HG03103 (cell line): Measurements from ENCODE around the gene TES.

Experiments used
- ATAC-seq: cut with Tn5 transposase; IDR thresholded peaks from one replicate; pipeline ENCODE4 v1.9.1; 2021; ENCODE audit warnings: low read depth; ENCODE audit not compliant: unreplicated experiment

Gene TES

GRCh38 chr7:116219288-116219687 is 8.9 kb downstream of the TES start:
- no peak for ATAC-seq

GRCh38 chr7:116219834-116220233 is 9.5 kb downstream of the TES start:
- no peak for ATAC-seq

GRCh38 chr7:116222501-116222900 is 12.2 kb downstream of the TES start:
- no peak for ATAC-seq

GRCh38 chr7:116223588-116223987 is 13.2 kb downstream of the TES start:
- no peak for ATAC-seq

GRCh38 chr7:116224492-116225098 is 14.3 kb downstream of the TES start:
- no peak for ATAC-seq

GRCh38 chr7:116225860-116226259 is 15.5 kb downstream of the TES start:
- no peak for ATAC-seq

- ATAC-seq, result no peak
These were observed 16.3 kb downstream of the TES start for GRCh38 chr7:116226664-116227063.

- no peak for ATAC-seq
These were observed 17.4 kb downstream of the TES start for GRCh38 chr7:116227678-116228239.

GRCh38 chr7:116228241-116228640 is 17.9 kb downstream of the TES start:
- ATAC-seq, result no peak

GRCh38 chr7:116229366-116229765 is 19.0 kb downstream of the TES start:
- peak; percentile 44 for ATAC-seq

GRCh38 chr7:116230191-116231005 is 20.1 kb downstream of the TES start:
- ATAC-seq, result no peak

GRCh38 chr7:116231543-116231942 is 21.2 kb downstream of the TES start:
- no peak for ATAC-seq

GRCh38 chr7:116231949-116232348 is 21.6 kb downstream of the TES start:
- no peak for ATAC-seq

- ATAC-seq, result no peak
These were observed 22.0 kb downstream of the TES start for GRCh38 chr7:116232350-116232749.

GRCh38 chr7:116232920-116233319 is 22.6 kb downstream of the TES start:
- ATAC-seq, result no peak

- no peak for ATAC-seq
These were observed 24.3 kb downstream of the TES start for GRCh38 chr7:116234517-116235200.

GRCh38 chr7:116235380-116235779 is 25.0 kb downstream of the TES start:
- ATAC-seq, result no peak

- ATAC-seq, result peak; percentile 62
These were observed 25.8 kb downstream of the TES start for GRCh38 chr7:116236020-116236630.

- ATAC-seq, result no peak
These were observed 28.7 kb downstream of the TES start for GRCh38 chr7:116239020-116239419.

- no peak for ATAC-seq
These were observed 29.1 kb downstream of the TES start for GRCh38 chr7:116239434-116239833.
